ENCODE measurements around the gene TMEM50B.
"Not testable (repeated sequence)": the region's sequence is repeated elsewhere in the genome, so short reads cannot be mapped to it uniquely, and the experiment has no call there.

The TMEM50B gene

GRCh38 chr21:33418691-33419090 is 61.1 kb downstream of the TMEM50B start:
- no peak for DNase-seq (ENCODE audit: insufficient read length, low spot score)
- FAIRE-seq, result no peak
- TF ChIP-seq SPI1 (IDR thresholded peaks at IDR 0.05; ENCODE audit: low read depth, low read length), result no peak
- no peak for TF ChIP-seq PAX5 (IDR thresholded peaks at IDR 0.05; ENCODE audit: insufficient read depth, low read length, severe bottlenecking)
- TF ChIP-seq POU2F2 (IDR thresholded peaks at IDR 0.05; ENCODE audit: low read depth, low read length), result no peak
- no peak for TF ChIP-seq TAF1 (IDR thresholded peaks at IDR 0.05; ENCODE audit: low read depth, low read length)
- TF ChIP-seq POLR2A (IDR thresholded peaks at IDR 0.05; ENCODE audit: low read depth, low read length), result no peak
- TF ChIP-seq POLR2AphosphoS5 (IDR thresholded peaks at IDR 0.05; ENCODE audit: low read depth, low read length), result no peak

GRCh38 chr21:33414926-33415325 is 64.8 kb downstream of the TMEM50B start:
- no peak for TF ChIP-seq POU2F2 (IDR thresholded peaks at IDR 0.05; ENCODE audit: low read depth, low read length)
- TF ChIP-seq TAF1 (IDR thresholded peaks at IDR 0.05; ENCODE audit: low read depth, low read length), result no peak
- TF ChIP-seq POLR2AphosphoS5 (IDR thresholded peaks at IDR 0.05; ENCODE audit: low read depth, low read length), result no peak
- TF ChIP-seq POLR2A (IDR thresholded peaks at IDR 0.05; ENCODE audit: low read depth, low read length), result no peak
- TF ChIP-seq SPI1 (IDR thresholded peaks at IDR 0.05; ENCODE audit: low read depth, low read length), result no peak
- no peak for TF ChIP-seq PAX5 (IDR thresholded peaks at IDR 0.05; ENCODE audit: insufficient read depth, low read length, severe bottlenecking)
- no peak for DNase-seq (ENCODE audit: insufficient read length, low spot score)
- FAIRE-seq, result no peak

- no peak for DNase-seq (ENCODE audit: insufficient read length, low spot score)
- no peak for FAIRE-seq
- TF ChIP-seq POU2F2 (IDR thresholded peaks at IDR 0.05; ENCODE audit: low read depth, low read length), result no peak
- no peak for TF ChIP-seq SPI1 (IDR thresholded peaks at IDR 0.05; ENCODE audit: low read depth, low read length)
- no peak for TF ChIP-seq PAX5 (IDR thresholded peaks at IDR 0.05; ENCODE audit: insufficient read depth, low read length, severe bottlenecking)
- no peak for TF ChIP-seq POLR2A (IDR thresholded peaks at IDR 0.05; ENCODE audit: low read depth, low read length)
- TF ChIP-seq POLR2AphosphoS5 (IDR thresholded peaks at IDR 0.05; ENCODE audit: low read depth, low read length), result no peak
- TF ChIP-seq TAF1 (IDR thresholded peaks at IDR 0.05; ENCODE audit: low read depth, low read length), result no peak
Observed at GRCh38 chr21:33414068-33414467, 65.7 kb downstream of the TMEM50B start.

- peak; percentile 48 for FAIRE-seq
Observed at GRCh38 chr21:33412832-33413519, 66.8 kb downstream of the TMEM50B start.

GRCh38 chr21:33412439-33412831 is 67.3 kb downstream of the TMEM50B start:
- not testable (repeated sequence) for FAIRE-seq; DNase-seq (ENCODE audit: insufficient read length, low spot score)

More at GRCh38 chr21:33412832-33413519, 66.8 kb downstream of the TMEM50B start:
- no peak for DNase-seq (ENCODE audit: insufficient read length, low spot score)
- TF ChIP-seq TAF1 (IDR thresholded peaks at IDR 0.05; ENCODE audit: low read depth, low read length), result no peak
- 0 out of 2 replicates have a peak, but pooled peaks have one; percentile 26 for TF ChIP-seq POLR2A (IDR thresholded peaks at IDR 0.05; ENCODE audit: low read depth, low read length)

GRCh38 chr21:33411949-33412430 is 67.8 kb downstream of the TMEM50B start:
- FAIRE-seq, result peak; percentile 13

GRCh38 chr21:33406493-33406892 is 73.3 kb downstream of the TMEM50B start:
- DNase-seq (ENCODE audit: insufficient read length, low spot score), result no peak
- FAIRE-seq, result no peak
- TF ChIP-seq POU2F2 (IDR thresholded peaks at IDR 0.05; ENCODE audit: low read depth, low read length) (no peak), PAX5 (IDR thresholded peaks at IDR 0.05; ENCODE audit: insufficient read depth, low read length, severe bottlenecking) (no peak), TAF1 (IDR thresholded peaks at IDR 0.05; ENCODE audit: low read depth, low read length) (no peak), POLR2AphosphoS5 (IDR thresholded peaks at IDR 0.05; ENCODE audit: low read depth, low read length) (no peak), SPI1 (IDR thresholded peaks at IDR 0.05; ENCODE audit: low read depth, low read length) (no peak), POLR2A (IDR thresholded peaks at IDR 0.05; ENCODE audit: low read depth, low read length) (no peak; the same call in 1 of the 2 replicates)

More at GRCh38 chr21:33411949-33412430, 67.8 kb downstream of the TMEM50B start:
- TF ChIP-seq SPI1 (IDR thresholded peaks at IDR 0.05; ENCODE audit: low read depth, low read length), result no peak
- TF ChIP-seq POLR2AphosphoS5 (IDR thresholded peaks at IDR 0.05; ENCODE audit: low read depth, low read length), result no peak
- no peak for DNase-seq (ENCODE audit: insufficient read length, low spot score)

- DNase-seq (ENCODE audit: insufficient read length, low spot score) (peak; percentile 28), FAIRE-seq (peak; percentile 79)
- TF ChIP-seq SPI1 (IDR thresholded peaks at IDR 0.05; ENCODE audit: low read depth, low read length) (no peak), POLR2AphosphoS5 (IDR thresholded peaks at IDR 0.05; ENCODE audit: low read depth, low read length) (0 out of 2 replicates have a peak, but pooled peaks have one; percentile 30), TAF1 (IDR thresholded peaks at IDR 0.05; ENCODE audit: low read depth, low read length) (no peak), POU2F2 (IDR thresholded peaks at IDR 0.05; ENCODE audit: low read depth, low read length) (0 out of 2 replicates have a peak, but pooled peaks have one; percentile 13), PAX5 (IDR thresholded peaks at IDR 0.05; ENCODE audit: insufficient read depth, low read length, severe bottlenecking) (no peak), POLR2A (IDR thresholded peaks at IDR 0.05; ENCODE audit: low read depth, low read length) (0 out of 2 replicates have a peak, but pooled peaks have one; percentile 57)
Observed at GRCh38 chr21:33403786-33404585, 75.8 kb downstream of the TMEM50B start.

- DNase-seq (ENCODE audit: insufficient read length, low spot score) (peak; percentile 72), FAIRE-seq (peak; percentile 57)
- TF ChIP-seq SPI1 (IDR thresholded peaks at IDR 0.05; ENCODE audit: low read depth, low read length) (no peak), POLR2A (IDR thresholded peaks at IDR 0.05; ENCODE audit: low read depth, low read length) (no peak), PAX5 (IDR thresholded peaks at IDR 0.05; ENCODE audit: insufficient read depth, low read length, severe bottlenecking) (no peak), POU2F2 (IDR thresholded peaks at IDR 0.05; ENCODE audit: low read depth, low read length) (no peak), POLR2AphosphoS5 (IDR thresholded peaks at IDR 0.05; ENCODE audit: low read depth, low read length) (no peak), TAF1 (IDR thresholded peaks at IDR 0.05; ENCODE audit: low read depth, low read length) (peak; percentile 46; the same call in 1 of the 2 replicates)
Observed at GRCh38 chr21:33403128-33403785, 76.5 kb downstream of the TMEM50B start, which contains the start of gene IFNGR2. Gene IFNGR2, plus strand, starts transcription at chr21:33403413. Its CDS starts 131 bp downstream, at chr21:33403544.

Data from GM12891 (cell line).